Tibial nerve (tissue), 4 donors: ENCODE results near the gene MAGI3. TPM values are rescaled to one million over a fixed set of nuclear protein-coding genes. Genes with fewer than 3 reads are reported as not detected.

Source experiments
- DNase-seq, 2 donors: peaks; one replicate each; pipeline ENCODE4 v3.0.0-alpha.2; 2019; ENCODE audit warnings: low spot score in 2 of 2
- H3K27ac ChIP-seq, 4 donors: fragments of 200-600 bp; sonication (generic) in 3 of 4; one replicate each; pipeline ENCODE4 v1.5.1; 2017 to 2019; ENCODE audit warnings: mild to moderate bottlenecking in 1 of 4
- H3K27me3 ChIP-seq, 2 donors: fragments of 200-600 bp; sonication (generic) in 1 of 2; one replicate each; pipeline versions ENCODE4 v1.5.1 to v1.6.0; 2017 to 2019
- H3K36me3 ChIP-seq, 3 donors: fragments of 200-600 bp; sonication (generic); one replicate each; pipeline ENCODE4 v1.5.1; 2018 to 2019
- H3K4me1 ChIP-seq, 4 donors: fragments of 200-600 bp; sonication (generic) in 3 of 4; one replicate each; pipeline ENCODE4 v1.5.1; 2017 to 2019
- H3K4me3 ChIP-seq, 4 donors: fragments of 200-600 bp; sonication (generic) in 3 of 4; one replicate each; pipeline ENCODE4 v1.5.1; 2017 to 2019; ENCODE audit warnings: mild to moderate bottlenecking in 1 of 4, moderate library complexity in 1 of 4
- H3K9me3 ChIP-seq, 4 donors: fragments of 200-600 bp; sonication (generic) in 3 of 4; one replicate each; pipeline ENCODE4 v1.5.1; 2017 to 2019
- EP300 ChIP-seq, 2 donors: sonication (generic); formaldehyde crosslinking; IDR thresholded peaks; one replicate each; pipeline ENCODE4 v1.6.1; 2017; ENCODE audit warnings: antibody characterized with exemption in 2 of 2, mild to moderate bottlenecking in 1 of 2
- POLR2A ChIP-seq, 2 donors: fragments of 450-650 bp; IDR thresholded peaks; one replicate each; pipeline ENCODE4 v1.6.1; 2017; ENCODE audit warnings: antibody characterized with exemption in 2 of 2, mild to moderate bottlenecking in 2 of 2, moderate library complexity in 2 of 2
- WGBS, 2 donors: methylation state at CpG; one replicate each; pipeline ENCODE4 v1.1.5; 2018; 5-methylcytosine and 5-hydroxymethylcytosine counted together
- total RNA-seq, 4 donors: library from RNA; depleted of rRNA; stranded (reverse); fragments of >200 nt; gene quantifications; one replicate each; pipeline ENCODE4 v1.1.0, GENCODE V29; 2016
- TF ChIP-seq, protein P1 (sequence below), 5 experiments: fragments of 200-600 bp in 3 of 5; fragments of 450-650 bp in 2 of 5; sonication (generic) in 3 of 5; IDR thresholded peaks; one replicate each; pipeline ENCODE4 v1.5.1; 2016 to 2019; ENCODE audit warnings: antibody characterized with exemption in 5 of 5, mild to moderate bottlenecking in 3 of 5, moderate library complexity in 2 of 5

The MAGI3 gene
- total RNA-seq, 4 donors from 2014 or later = 15.7 to 23.3 (median 19.4) TPM

DNA sequence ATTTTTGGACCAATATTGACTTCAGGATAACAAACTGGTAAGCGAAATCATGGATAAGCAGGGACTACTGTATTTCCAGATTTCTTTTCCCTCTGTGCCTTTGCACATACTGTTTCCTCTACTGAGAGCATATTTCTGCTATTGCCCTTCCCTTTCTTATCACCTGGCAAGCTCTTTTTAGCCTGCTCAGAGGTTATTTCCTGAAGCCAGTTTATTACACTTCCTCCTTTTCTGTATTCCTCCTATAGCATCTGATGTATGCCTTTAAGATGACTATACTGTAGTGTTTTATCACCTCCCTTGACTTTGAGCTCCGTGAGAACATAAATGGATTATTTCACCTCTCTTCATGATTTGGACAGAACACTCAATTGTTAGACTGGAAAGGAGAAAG lies 49.0 kb downstream of the MAGI3 start:
- H3K4me3 ChIP-seq = no peak overlapping the region
- DNase-seq = no peak
- no peak overlapping the region for H3K27ac ChIP-seq
- TF ChIP-seq, protein P1, sequence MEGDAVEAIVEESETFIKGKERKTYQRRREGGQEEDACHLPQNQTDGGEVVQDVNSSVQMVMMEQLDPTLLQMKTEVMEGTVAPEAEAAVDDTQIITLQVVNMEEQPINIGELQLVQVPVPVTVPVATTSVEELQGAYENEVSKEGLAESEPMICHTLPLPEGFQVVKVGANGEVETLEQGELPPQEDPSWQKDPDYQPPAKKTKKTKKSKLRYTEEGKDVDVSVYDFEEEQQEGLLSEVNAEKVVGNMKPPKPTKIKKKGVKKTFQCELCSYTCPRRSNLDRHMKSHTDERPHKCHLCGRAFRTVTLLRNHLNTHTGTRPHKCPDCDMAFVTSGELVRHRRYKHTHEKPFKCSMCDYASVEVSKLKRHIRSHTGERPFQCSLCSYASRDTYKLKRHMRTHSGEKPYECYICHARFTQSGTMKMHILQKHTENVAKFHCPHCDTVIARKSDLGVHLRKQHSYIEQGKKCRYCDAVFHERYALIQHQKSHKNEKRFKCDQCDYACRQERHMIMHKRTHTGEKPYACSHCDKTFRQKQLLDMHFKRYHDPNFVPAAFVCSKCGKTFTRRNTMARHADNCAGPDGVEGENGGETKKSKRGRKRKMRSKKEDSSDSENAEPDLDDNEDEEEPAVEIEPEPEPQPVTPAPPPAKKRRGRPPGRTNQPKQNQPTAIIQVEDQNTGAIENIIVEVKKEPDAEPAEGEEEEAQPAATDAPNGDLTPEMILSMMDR (IDR thresholded peaks at IDR 0.05) = no peak
- TF ChIP-seq POLR2A (IDR thresholded peaks at IDR 0.05) = no peak
- no peak for TF ChIP-seq EP300 (IDR thresholded peaks at IDR 0.05)
- H3K27me3 ChIP-seq = no peaks in the 10 kb centered on the region
- H3K9me3 ChIP-seq = peaks cover 0 to 4% (median 0%) of the 10 kb centered on the region in 4 donors
- H3K4me1 ChIP-seq = peaks cover 0 to 6% (median 0%) of the 10 kb centered on the region in 4 donors
- no peaks in the 10 kb centered on the region for H3K36me3 ChIP-seq
- 72% methylated on average over 2 of the region's 2 CpGs for WGBS, 2 donors

DNA sequence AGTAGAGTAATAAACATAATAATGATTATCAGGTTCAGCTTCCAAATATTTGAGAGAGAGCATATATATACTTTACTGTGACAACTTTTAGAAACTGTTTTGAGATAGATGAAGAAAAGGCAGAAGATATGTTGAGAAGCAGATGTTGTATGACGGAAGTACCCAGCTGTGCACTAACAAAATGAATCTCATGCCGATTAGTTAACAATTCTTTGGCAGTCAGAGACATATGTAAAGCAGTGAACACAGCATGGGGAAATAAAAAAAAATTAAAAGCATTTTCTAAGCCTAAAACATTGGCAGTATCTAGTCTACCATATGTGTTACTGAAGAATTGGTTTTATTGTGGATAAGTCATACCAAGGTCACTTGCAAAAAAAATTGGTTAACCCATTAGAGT lies 51.8 kb downstream of the MAGI3 start:
- Histone ChIP-seq H3K4me1 (no peaks in the 10 kb centered on the region), H3K36me3 (no peaks in the 10 kb centered on the region), H3K4me3 (no peak overlapping the region), H3K27ac (no peak overlapping the region), H3K27me3 (no peaks in the 10 kb centered on the region), H3K9me3 (peaks cover 0 to 21% (median 0%) of the 10 kb centered on the region in 4 donors)
- DNase-seq = no peak
- no peak for TF ChIP-seq EP300 (IDR thresholded peaks at IDR 0.05)
- WGBS, 2 donors = 69 to 81% methylated on average over 2 of the region's 2 CpGs

DNA sequence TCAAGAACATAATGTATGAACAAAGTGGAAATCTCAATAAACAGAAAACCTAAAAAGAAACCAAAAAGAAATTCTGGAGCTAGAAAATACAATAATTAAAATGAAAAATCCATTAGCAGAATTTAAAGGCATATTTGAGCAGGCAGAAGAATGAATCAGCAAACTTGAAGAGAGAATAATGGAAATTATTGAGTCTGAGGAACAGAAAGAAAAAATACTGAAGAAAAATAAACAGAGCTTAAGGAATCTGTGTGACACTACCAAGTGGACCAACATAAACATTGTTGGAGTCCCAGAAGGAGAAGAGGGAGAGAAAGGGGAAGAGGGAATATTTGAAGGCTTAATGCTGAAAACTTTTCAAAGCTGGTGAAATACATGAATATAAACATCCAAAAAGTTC lies 54.5 kb downstream of the MAGI3 start:
- DNase-seq = no peak
- Histone ChIP-seq H3K27ac (no peak overlapping the region), H3K27me3 (no peaks in the 10 kb centered on the region), H3K9me3 (peaks cover 0 to 24% (median 0%) of the 10 kb centered on the region in 4 donors), H3K4me3 (no peak overlapping the region), H3K4me1 (no peaks in the 10 kb centered on the region), H3K36me3 (no peaks in the 10 kb centered on the region)
- no peak for TF ChIP-seq EP300 (IDR thresholded peaks at IDR 0.05)
- TF ChIP-seq, protein P1 (IDR thresholded peaks at IDR 0.05) = no peak
- no peak for TF ChIP-seq POLR2A (IDR thresholded peaks at IDR 0.05)

DNA sequence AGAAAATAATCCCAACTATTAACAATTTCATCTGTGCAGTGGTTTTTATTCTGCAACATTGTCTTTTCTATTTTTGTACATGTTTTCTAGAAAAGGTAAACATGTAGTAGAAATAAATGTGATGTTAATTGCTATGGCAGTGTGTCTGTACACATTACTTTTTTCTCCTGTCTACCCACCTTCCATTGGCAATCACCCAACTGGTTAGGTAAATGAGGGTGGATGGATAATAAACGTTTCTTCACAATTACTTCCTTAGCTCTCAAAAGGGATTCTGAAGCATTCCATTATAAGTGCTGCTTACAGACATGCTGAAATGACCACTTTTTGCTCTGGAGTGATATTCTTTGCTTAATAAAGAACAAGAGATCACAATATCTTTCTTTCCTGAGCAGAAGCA lies 61.4 kb downstream of the MAGI3 start:
- DNase-seq = no peak
- peaks cover 0 to 16% (median 0%) of the 10 kb centered on the region in 4 donors for H3K4me1 ChIP-seq
- no peak overlapping the region for H3K27ac ChIP-seq
- H3K36me3 ChIP-seq = no peaks in the 10 kb centered on the region
- 6 to 14% methylated on average over 1 of the region's 1 CpG for WGBS, 2 donors
- H3K9me3 ChIP-seq = peaks cover 0 to 5% (median 0%) of the 10 kb centered on the region in 4 donors
- H3K27me3 ChIP-seq = no peaks in the 10 kb centered on the region
- TF ChIP-seq POLR2A (IDR thresholded peaks at IDR 0.05) (no peak), EP300 (IDR thresholded peaks at IDR 0.05) (no peak)
- TF ChIP-seq, protein P1 (IDR thresholded peaks at IDR 0.05) = no peak
- H3K4me3 ChIP-seq = no peak overlapping the region

DNA sequence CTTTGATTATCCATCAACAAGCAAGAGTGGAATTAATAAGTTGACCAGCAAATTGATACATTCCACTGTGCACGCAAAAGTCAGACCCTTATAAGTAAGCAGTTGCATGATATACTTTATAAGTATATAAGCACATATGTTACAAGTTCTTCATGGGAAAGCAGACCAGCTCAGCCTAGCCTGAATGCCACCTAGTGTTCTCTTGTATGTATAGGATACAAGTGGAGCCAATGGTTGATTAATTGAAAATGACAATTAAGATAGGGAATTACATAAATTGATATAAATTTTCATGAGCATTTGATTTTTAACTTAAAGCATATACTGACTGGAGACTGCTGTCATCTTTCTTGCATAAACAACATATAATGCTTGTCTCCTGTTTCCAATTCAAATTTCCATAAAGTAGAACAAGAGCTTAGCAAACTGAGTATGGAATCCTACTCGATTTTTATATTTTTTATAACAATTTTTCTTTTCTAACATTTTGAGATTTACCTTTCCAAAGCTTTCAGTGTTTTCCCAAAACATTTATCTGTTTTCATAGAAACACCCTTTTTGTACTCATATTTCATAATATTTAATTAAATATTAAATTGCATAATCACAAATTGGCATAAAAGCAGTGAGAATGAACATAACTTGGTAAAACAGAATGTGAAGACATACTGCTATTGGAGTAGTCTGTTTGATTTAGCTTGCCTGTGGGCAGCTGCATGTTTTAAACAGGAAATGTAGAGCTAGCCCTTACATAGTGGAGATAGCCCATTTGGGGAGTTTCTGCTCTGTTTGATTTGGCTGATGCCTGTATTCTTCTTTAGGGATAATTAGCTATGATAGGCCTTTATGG lies 62.8 kb downstream of the MAGI3 start:
- peaks cover 0 to 19% (median 2%) of the 10 kb centered on the region in 4 donors for H3K4me1 ChIP-seq
- no peak for DNase-seq
- no peak overlapping the region for H3K27ac ChIP-seq
- no peak overlapping the region for H3K4me3 ChIP-seq
- H3K27me3 ChIP-seq = no peaks in the 10 kb centered on the region
- TF ChIP-seq, protein P1 (IDR thresholded peaks at IDR 0.05) = peak in 3 of 5 experiments; percentile 20 to 28 (median 27)
- TF ChIP-seq POLR2A (IDR thresholded peaks at IDR 0.05) = no peak
- H3K9me3 ChIP-seq = no peaks in the 10 kb centered on the region
- 61 to 63% methylated on average over 2 of the region's 2 CpGs for WGBS, 2 donors
- no peaks in the 10 kb centered on the region for H3K36me3 ChIP-seq
